Putamen (tissue), 1 donor: Measurements from ENCODE around the gene SLC38A11.
"Not testable (repeated sequence)": the region's sequence is repeated elsewhere in the genome, so short reads cannot be mapped to it uniquely, and the experiment has no call there.

Experiments used
- DNase-seq: peaks from one replicate; pipeline ENCODE4 v3.0.0-alpha.2; 2016; ENCODE audit warnings: low spot score

SLC38A11 gene

GRCh38 chr2:164877927-164878326 lies 77.4 kb downstream of the SLC38A11 start:
- DNase-seq = no peak

DNA sequence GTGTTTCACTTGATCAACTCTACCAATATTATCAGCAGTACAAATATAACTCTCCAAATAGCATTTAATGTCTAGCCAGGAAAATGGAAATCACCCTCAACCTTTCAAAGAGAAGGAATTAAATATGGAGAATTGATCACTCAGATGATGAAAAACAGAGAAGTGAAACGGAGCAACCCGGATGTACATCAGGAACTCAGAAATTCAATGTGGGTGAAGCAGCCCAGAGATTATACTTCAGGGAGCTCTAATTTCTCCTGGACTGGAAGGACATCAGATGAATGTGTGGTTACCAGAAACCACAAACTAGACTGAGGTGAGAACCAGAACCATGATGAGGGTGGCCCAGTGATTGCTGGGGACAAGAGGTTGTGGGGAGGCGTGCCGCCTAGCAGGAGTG lies 78.2 kb downstream of the SLC38A11 start:
- DNase-seq = no peak

DNA sequence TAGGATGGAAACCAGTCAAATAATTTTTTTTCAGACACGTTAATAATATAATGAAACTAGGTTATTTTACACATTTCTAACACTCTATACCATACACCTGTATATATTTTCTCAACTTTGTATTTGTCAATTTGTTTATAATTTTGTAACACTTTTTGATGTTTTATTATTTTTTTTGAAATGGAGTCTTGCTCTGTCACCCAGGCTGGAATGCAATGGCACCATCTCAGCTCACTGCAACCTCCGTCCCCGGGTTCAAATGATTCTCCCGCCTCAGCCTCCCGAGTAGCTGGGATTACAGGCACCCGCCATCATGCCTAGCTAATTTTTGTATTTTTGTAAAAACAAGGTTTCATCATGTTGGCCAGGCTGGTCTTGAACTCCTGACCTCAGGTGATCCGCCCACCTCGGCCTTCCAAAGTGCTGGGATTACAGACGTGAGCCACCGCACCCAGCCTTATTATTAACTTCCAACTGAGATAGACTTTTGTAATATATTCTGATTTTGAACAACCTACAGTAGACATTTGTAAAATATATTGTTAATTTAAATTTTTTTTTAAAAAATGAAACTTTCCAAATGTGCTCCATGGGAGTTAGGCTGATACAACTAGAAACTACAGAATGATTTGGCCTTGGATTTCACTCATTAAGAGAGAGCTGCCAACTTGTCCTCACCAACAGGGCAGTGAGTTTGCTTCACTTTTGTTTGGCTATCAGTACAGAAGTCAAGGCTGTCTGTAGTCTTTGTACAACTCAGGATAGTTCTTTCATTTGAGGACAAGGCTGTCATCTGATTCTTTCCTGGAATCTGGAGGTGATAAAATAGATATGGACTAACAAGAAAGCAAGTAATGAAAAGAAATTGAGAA lies 79.8 kb downstream of the SLC38A11 start:
- DNase-seq = no peak

- DNase-seq = no peak
These were observed 82.0 kb downstream of the SLC38A11 start for GRCh38 chr2:164873210-164873908.

- DNase-seq = no peak
These were observed 83.9 kb downstream of the SLC38A11 start for GRCh38 chr2:164871404-164871803.

- no peak for DNase-seq
These were observed 85.9 kb downstream of the SLC38A11 start for GRCh38 chr2:164869420-164869772.

- DNase-seq = no peak
These were observed 86.5 kb downstream of the SLC38A11 start for GRCh38 chr2:164868563-164869419.

DNA sequence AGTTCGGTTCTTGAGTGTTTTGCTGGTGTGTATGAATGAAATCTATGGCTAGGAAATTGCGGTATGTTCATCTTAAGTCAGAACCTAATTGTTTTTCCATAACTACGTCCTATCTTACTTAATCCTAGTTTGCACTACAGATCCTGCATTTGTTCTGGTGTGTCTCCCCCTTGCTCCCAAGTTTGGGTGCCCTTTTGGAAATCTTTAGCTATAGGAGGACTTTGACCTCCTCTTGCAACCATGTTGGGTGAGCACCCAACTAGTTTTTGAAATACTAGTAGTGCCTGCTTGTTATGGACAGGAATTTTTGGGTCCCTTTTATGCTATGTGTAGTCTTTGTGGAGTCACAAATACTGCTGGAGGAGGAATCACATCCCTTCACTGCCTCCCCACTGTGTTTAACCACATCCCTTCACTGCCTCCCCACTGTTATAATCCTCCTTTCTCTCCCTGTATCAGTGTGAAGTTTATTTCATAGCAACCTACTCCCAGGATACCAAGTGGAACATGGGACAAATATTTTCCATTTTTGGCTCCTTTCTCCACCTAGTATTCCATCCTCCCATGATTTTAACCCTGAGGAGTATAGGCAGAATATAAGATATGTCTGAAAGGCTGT lies 87.4 kb downstream of the SLC38A11 start:
- DNase-seq = no peak

DNA sequence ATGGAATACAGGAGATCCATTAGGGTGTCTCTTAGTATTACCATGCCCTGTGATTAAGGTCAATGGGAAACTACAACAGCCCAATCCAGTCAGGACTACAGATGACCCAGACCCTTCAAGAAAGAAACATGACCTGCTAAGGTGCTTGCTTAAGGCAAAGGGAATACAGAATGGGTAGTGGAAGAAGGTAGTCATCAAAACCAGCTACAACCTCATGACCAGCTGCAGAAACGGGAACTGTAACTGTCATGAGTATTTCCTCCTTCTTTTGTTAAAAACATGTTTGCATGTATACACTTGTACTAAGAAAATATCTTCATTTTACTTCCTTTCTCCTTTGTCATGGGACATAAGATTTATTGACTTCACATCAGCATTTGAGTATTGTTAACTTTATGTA lies 88.9 kb downstream of the SLC38A11 start:
- not testable (repeated sequence) for DNase-seq

DNA sequence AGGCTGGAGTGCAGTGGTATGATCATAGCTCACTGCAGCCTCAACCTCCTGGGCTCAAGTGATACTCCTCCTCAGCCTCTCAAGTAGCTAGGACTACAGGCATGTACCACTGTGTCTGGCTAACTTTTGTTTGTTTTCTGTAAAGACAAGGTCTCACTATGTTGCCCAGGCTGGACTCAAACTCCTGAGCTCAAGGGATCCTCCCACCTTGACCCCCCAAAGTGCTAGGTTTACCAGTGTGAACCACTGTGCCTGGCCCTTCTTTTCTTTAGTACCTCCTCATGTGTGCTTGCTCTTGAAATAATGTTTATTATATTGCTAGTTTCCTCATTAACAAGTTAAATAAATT lies 94.7 kb downstream of the SLC38A11 start:
- DNase-seq = no peak

DNA sequence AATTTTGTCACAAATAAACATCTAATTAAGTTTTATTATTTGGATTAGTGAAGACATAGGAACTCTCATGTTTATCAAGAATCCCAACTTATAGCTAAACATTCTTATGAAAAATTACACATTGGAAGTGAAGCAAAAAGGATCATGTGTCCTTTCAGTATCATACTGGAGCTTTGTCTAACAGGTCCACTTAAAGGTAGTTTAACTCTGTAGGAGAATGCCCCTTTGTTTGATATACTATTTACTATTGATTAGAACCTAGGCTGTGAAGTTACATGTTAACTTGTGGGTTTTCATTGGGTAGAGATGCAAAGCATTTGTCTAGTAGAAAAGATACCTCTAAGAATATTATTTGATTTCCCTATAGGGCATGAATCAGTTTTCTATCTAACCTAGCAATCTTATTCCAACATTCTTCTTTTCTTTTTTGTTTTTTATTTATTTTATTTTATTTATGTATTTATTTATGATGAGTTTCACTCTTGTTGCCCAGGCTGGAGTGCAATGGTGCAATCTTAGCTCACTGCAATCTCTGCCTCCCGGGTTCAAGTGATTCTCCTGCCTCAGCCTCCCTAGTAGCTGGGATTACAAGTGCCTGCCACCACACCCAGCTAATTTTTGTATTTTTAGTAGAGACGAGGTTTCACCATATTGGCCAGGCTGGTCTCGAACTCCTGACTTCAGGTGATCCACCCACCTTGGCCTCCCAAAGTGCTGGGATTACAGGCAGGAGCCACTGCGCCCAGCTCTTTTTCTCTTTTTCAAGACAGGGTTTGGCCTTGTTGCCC lies 95.2 kb downstream of the SLC38A11 start:
- DNase-seq = not testable (repeated sequence)

DNA sequence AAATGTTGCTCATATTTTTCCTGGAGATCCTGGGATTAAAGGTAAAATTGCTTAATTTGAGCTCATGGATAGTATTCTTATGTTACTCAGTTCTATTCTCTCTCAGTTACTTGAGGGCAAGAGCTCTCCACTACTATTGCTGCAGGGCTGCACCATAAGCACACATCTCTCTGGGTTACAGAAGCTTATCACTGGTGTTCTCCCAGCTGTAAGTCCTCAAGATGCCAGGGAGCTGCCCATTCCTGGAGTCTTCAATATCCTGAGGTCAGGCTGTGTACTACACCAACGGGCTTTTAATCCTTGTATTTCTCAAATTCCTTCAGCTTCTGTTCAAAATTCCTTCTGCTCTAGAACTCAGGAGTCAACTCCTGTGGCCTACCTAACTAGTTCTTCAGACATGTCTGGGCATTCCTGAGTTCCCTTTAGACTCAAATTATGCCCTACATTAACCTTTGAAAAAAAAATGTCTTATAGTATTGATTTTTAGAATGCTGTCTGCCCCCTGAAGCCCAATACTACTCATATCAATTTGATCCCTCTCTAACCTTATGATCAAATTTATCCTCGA lies 96.0 kb downstream of the SLC38A11 start:
- DNase-seq = no peak

DNA sequence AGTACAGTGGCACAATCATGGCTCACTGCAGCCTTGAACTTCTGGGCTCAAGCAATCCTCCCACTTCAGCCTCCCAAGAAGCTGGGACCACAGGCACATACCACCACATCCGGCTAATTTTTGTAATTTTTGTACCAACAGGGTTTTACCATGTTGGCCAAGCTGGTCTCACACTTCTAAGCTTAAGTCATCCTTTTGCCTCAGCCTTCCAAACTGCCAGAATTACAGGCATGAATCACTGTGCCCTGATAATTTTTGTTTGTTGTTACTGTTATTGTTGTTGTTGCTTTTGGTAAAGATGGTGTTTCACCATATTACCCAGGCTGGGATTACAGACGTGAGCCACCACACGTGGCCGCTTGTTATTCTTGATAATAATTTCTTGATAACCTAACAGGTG lies 103.2 kb downstream of the SLC38A11 start:
- DNase-seq = no peak

DNA sequence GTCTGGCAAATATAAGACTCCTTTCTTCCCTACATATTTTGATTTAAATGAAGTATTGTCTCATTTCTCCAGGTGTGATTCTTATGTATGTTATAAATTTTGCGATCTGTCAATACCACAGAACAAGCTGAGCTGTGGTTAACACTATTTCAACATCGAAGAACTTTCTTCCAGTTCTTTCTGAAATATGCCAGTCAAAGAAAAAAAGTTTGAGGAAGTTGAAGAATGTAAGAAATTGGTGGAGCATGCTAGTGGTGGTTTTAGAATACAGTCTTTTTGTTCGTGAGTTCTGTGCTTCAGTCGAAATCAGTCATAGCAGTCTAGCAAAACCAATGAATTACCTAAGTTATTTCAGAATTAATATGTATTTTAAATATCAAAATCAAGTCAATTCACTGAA lies 105.1 kb downstream of the SLC38A11 start:
- DNase-seq = no peak

GRCh38 chr2:164849506-164849905 lies 105.8 kb downstream of the SLC38A11 start:
- no peak for DNase-seq

GRCh38 chr2:164847981-164848741 lies 107.2 kb downstream of the SLC38A11 start:
- DNase-seq = no peak

GRCh38 chr2:164847291-164847690 lies 108.0 kb downstream of the SLC38A11 start:
- DNase-seq = no peak

DNA sequence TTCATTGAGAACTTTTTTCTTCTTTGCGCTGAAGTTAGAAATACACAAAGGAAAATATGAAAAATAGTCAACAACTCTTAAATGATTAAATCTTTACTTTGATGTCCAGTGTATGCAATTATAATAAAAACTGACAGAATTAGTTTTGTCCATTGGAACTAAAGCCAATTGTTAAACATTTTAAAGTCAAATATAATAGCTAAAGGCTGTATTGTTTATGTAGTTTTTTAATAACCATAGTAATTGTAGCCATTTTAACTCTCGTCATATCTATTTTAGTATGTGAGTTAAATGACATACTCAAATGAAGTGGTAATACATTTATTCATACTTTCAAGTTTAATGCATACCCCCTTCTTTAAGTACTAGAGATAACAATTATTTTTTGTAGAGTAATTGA lies 109.0 kb downstream of the SLC38A11 start:
- no peak for DNase-seq
